ENCODE results near the gene MACO1. TPM values are rescaled to one million over a fixed set of nuclear protein-coding genes. Genes with fewer than 3 reads are reported as not detected.

MACO1 gene
- total RNA-seq, 1 donor from 2014 or later: 85.4 TPM

GRCh38 chr1:25478633-25479032 lies 47.9 kb downstream of the MACO1 start:
- no peak overlapping the region for H3K4me3 Mint-ChIP-seq (ENCODE audit: unreplicated experiment)
- TF ChIP-seq CTCF (IDR thresholded peaks at IDR 0.05; ENCODE audit: partially characterized antibody, unreplicated experiment): no peak
- H3K36me3 Mint-ChIP-seq (ENCODE audit: unreplicated experiment): no peaks in the 10 kb centered on the region
- H3K9me3 Mint-ChIP-seq (ENCODE audit: unreplicated experiment): no peaks in the 10 kb centered on the region
- no peak for DNase-seq
- no peaks in the 10 kb centered on the region for H3K27me3 Mint-ChIP-seq (ENCODE audit: unreplicated experiment)
- H3K4me1 Mint-ChIP-seq (ENCODE audit: low read depth, unreplicated experiment): peaks cover 19% of the 10 kb centered on the region
- no peak overlapping the region for H3K27ac Mint-ChIP-seq (ENCODE audit: unreplicated experiment)

- no peaks in the 10 kb centered on the region for H3K36me3 Mint-ChIP-seq (ENCODE audit: unreplicated experiment)
- TF ChIP-seq CTCF (IDR thresholded peaks at IDR 0.05; ENCODE audit: partially characterized antibody, unreplicated experiment): no peak
- H3K4me3 Mint-ChIP-seq (ENCODE audit: unreplicated experiment): no peak overlapping the region
- no peak for DNase-seq
- no peaks in the 10 kb centered on the region for H3K9me3 Mint-ChIP-seq (ENCODE audit: unreplicated experiment)
- H3K27me3 Mint-ChIP-seq (ENCODE audit: unreplicated experiment): no peaks in the 10 kb centered on the region
- H3K4me1 Mint-ChIP-seq (ENCODE audit: low read depth, unreplicated experiment): peaks cover 12% of the 10 kb centered on the region
- peak overlapping the region; percentile 18 for H3K27ac Mint-ChIP-seq (ENCODE audit: unreplicated experiment)
Observed at GRCh38 chr1:25481625-25482024, 50.9 kb downstream of the MACO1 start.

- peak overlapping the region; percentile 3 for H3K27ac Mint-ChIP-seq (ENCODE audit: unreplicated experiment)
- H3K36me3 Mint-ChIP-seq (ENCODE audit: unreplicated experiment): no peaks in the 10 kb centered on the region
- DNase-seq: no peak
- H3K9me3 Mint-ChIP-seq (ENCODE audit: unreplicated experiment): no peaks in the 10 kb centered on the region
- TF ChIP-seq CTCF (IDR thresholded peaks at IDR 0.05; ENCODE audit: partially characterized antibody, unreplicated experiment): no peak
- H3K4me1 Mint-ChIP-seq (ENCODE audit: low read depth, unreplicated experiment): peaks cover 12% of the 10 kb centered on the region
- H3K4me3 Mint-ChIP-seq (ENCODE audit: unreplicated experiment): no peak overlapping the region
- no peaks in the 10 kb centered on the region for H3K27me3 Mint-ChIP-seq (ENCODE audit: unreplicated experiment)
Observed at GRCh38 chr1:25482211-25482610, 51.5 kb downstream of the MACO1 start.

GRCh38 chr1:25484096-25484495 lies 53.4 kb downstream of the MACO1 start:
- H3K4me1 Mint-ChIP-seq (ENCODE audit: low read depth, unreplicated experiment): peaks cover 12% of the 10 kb centered on the region
- no peak overlapping the region for H3K4me3 Mint-ChIP-seq (ENCODE audit: unreplicated experiment)
- H3K36me3 Mint-ChIP-seq (ENCODE audit: unreplicated experiment): no peaks in the 10 kb centered on the region
- no peaks in the 10 kb centered on the region for H3K27me3 Mint-ChIP-seq (ENCODE audit: unreplicated experiment)
- no peak overlapping the region for H3K27ac Mint-ChIP-seq (ENCODE audit: unreplicated experiment)
- DNase-seq: no peak
- TF ChIP-seq CTCF (IDR thresholded peaks at IDR 0.05; ENCODE audit: partially characterized antibody, unreplicated experiment): no peak
- no peaks in the 10 kb centered on the region for H3K9me3 Mint-ChIP-seq (ENCODE audit: unreplicated experiment)

GRCh38 chr1:25484533-25484932 lies 53.8 kb downstream of the MACO1 start:
- Mint-ChIP-seq H3K36me3 (ENCODE audit: unreplicated experiment) (no peaks in the 10 kb centered on the region), H3K4me3 (ENCODE audit: unreplicated experiment) (no peak overlapping the region), H3K4me1 (ENCODE audit: low read depth, unreplicated experiment) (peaks cover 12% of the 10 kb centered on the region), H3K27ac (ENCODE audit: unreplicated experiment) (no peak overlapping the region), H3K27me3 (ENCODE audit: unreplicated experiment) (no peaks in the 10 kb centered on the region), H3K9me3 (ENCODE audit: unreplicated experiment) (no peaks in the 10 kb centered on the region)
- no peak for TF ChIP-seq CTCF (IDR thresholded peaks at IDR 0.05; ENCODE audit: partially characterized antibody, unreplicated experiment)
- no peak for DNase-seq
